Adrenal gland (tissue), 5 donors: ENCODE data around the gene PPIL1.

Experiments
- POLR2A ChIP-seq, 2 donors: fragments of 450-650 bp; IDR thresholded peaks; one replicate each; pipeline ENCODE4 v1.6.1; 2017; ENCODE audit warnings: antibody characterized with exemption in 2 of 2, mild to moderate bottlenecking in 2 of 2, moderate library complexity in 1 of 2
- TF ChIP-seq, protein P1 (sequence below), 6 experiments: fragments of 450-650 bp in 4 of 6; fragments of 200-600 bp in 2 of 6; sonication (generic) in 1 of 6; IDR thresholded peaks; 1 replicate in 5 of 6; 2 replicates in 1 of 6; pipeline versions ENCODE4 v1.5.1 to v1.8.0; 2016 to 2021; ENCODE audit warnings: antibody characterized with exemption in 6 of 6, mild to moderate bottlenecking in 2 of 6, moderate library complexity in 1 of 6
- donor health status: DM: no; HTN: no; CAD: no.

DNA sequence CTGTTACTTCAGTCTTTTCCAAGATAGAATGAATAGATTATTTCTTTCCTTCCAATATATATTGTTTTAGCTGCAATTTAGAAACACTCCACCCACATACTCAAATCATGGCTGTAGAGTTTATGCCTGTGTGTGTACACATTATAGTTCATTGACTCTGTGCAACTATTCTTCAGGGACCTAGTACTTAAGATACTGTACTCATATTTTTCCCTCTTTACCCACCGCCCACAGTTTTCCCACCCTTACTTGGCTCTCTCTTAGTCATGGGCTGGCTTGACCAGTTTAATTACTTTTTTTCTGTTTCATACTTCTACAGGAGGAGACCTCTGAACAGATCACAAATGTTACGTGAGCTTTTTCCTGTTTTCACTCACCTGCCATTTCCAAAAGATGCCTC, 41.5 kb upstream of the PPIL1 start:
- TF ChIP-seq, protein P1, sequence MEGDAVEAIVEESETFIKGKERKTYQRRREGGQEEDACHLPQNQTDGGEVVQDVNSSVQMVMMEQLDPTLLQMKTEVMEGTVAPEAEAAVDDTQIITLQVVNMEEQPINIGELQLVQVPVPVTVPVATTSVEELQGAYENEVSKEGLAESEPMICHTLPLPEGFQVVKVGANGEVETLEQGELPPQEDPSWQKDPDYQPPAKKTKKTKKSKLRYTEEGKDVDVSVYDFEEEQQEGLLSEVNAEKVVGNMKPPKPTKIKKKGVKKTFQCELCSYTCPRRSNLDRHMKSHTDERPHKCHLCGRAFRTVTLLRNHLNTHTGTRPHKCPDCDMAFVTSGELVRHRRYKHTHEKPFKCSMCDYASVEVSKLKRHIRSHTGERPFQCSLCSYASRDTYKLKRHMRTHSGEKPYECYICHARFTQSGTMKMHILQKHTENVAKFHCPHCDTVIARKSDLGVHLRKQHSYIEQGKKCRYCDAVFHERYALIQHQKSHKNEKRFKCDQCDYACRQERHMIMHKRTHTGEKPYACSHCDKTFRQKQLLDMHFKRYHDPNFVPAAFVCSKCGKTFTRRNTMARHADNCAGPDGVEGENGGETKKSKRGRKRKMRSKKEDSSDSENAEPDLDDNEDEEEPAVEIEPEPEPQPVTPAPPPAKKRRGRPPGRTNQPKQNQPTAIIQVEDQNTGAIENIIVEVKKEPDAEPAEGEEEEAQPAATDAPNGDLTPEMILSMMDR (IDR thresholded peaks at IDR 0.05), result no peak
- no peak for TF ChIP-seq POLR2A (IDR thresholded peaks at IDR 0.05)
